Measurements from ENCODE around the gene ABHD2.

DNA sequence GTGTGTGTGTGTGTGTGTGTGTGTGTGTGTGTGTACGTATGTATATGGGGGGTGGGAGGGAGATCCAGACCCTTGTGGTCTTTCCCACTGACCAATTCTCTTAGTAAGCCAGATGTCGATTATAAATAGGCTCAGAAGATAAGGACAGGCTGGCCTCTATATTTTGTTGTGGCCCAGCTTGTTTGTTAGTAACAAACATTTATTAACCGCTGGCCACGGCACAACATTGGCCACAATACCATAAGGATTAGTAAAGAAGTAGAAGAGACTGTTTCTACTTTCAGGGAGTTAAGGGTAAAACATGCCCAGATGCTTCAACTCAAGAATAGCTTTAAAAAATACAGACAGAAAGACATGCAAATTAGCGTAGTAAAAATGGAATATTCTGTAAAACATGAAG is 58.1 kb downstream of the ABHD2 start:
- TF ChIP-seq POLR2AphosphoS5 (IDR thresholded peaks at IDR 0.05; ENCODE audit: low read depth, low read length) = no peak
- TF ChIP-seq, protein P1, sequence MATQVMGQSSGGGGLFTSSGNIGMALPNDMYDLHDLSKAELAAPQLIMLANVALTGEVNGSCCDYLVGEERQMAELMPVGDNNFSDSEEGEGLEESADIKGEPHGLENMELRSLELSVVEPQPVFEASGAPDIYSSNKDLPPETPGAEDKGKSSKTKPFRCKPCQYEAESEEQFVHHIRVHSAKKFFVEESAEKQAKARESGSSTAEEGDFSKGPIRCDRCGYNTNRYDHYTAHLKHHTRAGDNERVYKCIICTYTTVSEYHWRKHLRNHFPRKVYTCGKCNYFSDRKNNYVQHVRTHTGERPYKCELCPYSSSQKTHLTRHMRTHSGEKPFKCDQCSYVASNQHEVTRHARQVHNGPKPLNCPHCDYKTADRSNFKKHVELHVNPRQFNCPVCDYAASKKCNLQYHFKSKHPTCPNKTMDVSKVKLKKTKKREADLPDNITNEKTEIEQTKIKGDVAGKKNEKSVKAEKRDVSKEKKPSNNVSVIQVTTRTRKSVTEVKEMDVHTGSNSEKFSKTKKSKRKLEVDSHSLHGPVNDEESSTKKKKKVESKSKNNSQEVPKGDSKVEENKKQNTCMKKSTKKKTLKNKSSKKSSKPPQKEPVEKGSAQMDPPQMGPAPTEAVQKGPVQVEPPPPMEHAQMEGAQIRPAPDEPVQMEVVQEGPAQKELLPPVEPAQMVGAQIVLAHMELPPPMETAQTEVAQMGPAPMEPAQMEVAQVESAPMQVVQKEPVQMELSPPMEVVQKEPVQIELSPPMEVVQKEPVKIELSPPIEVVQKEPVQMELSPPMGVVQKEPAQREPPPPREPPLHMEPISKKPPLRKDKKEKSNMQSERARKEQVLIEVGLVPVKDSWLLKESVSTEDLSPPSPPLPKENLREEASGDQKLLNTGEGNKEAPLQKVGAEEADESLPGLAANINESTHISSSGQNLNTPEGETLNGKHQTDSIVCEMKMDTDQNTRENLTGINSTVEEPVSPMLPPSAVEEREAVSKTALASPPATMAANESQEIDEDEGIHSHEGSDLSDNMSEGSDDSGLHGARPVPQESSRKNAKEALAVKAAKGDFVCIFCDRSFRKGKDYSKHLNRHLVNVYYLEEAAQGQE (IDR thresholded peaks at IDR 0.05; ENCODE audit: insufficient read depth in 1 of 2, low read depth in 2 of 2, low read length in 2 of 2) = no peak
- no peak for TF ChIP-seq TAF1 (IDR thresholded peaks at IDR 0.05; ENCODE audit: borderline replicate concordance, insufficient read depth, low read length)
